Left kidney (tissue), 1 donor: ENCODE measurements around the gene PPIAL4G. TPM values are rescaled to one million over a fixed set of nuclear protein-coding genes. Genes with fewer than 3 reads are reported as not detected.

Experiments
- polyA plus RNA-seq: library from polyadenylated mRNA; unstranded; fragments of 120-200 nt; gene quantifications from one replicate; pipeline ENCODE4 v1.2.1, GENCODE V29; 2013; ENCODE audit not compliant: insufficient read length

The PPIAL4G gene
- polyA plus RNA-seq, 1 donor, result 0.13 TPM

Other genes starting within 250 kb of the PPIAL4G start
- 42.4 TPM for gene NBPF14, start 112.7 kb upstream of the PPIAL4G start, polyA plus RNA-seq